ENCODE measurements around the gene TEN1. TPM values are rescaled to one million over a fixed set of nuclear protein-coding genes. Genes with fewer than 3 reads are reported as not detected.

The TEN1 gene, protein sequence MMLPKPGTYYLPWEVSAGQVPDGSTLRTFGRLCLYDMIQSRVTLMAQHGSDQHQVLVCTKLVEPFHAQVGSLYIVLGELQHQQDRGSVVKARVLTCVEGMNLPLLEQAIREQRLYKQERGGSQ
- 10 to 100 TPM; 13.3 to 16.9 TPM for total RNA-seq

DNA sequence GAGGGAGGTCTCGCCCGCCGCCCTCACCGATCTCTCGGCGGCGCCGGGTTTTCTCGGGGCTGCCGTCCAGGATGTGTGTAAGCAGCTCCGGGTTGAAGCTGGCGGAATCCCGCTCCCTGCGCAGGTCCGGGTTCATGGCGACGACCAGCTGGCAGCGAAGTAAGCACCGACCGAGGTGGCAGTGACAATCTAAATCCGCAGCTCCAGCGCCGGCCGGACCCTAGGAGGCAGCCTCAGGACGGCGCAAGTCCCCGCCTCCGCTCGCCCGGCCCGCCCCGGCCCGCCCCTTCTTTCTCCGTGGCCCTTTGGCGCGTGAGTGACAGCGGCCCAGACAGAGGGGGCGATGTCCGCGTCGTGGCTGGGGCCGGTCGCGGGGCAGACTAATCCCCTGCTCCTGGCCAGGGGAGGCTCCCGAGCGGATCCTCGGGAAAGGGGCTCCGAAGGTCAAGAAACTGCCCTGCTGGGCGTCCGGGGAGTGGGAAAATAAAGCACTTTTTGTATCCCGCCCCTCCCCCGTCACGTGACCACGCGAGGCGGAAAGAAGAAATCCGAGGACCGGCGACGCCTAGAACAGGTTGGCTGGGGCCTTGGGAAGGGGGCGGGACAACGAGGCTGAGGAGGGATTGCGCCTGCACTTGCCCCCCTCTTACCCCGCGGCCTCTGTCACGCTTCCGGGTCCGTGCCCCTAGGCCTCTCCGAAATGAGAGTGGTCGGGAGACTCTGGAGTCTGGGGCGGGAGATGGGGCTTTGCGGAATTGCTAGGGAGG is at the start of gene TEN1, which contains the start of gene ACOX1:
TEN1 (plus strand) TSS at position 303 of the 767 bp plus-strand sequence. CDS start 6,953 bp downstream, outside the sequence.
ACOX1 (minus strand) TSS at position 229 of the 767 bp plus-strand sequence; CDS start at position 136, 93 bp downstream.

DNA sequence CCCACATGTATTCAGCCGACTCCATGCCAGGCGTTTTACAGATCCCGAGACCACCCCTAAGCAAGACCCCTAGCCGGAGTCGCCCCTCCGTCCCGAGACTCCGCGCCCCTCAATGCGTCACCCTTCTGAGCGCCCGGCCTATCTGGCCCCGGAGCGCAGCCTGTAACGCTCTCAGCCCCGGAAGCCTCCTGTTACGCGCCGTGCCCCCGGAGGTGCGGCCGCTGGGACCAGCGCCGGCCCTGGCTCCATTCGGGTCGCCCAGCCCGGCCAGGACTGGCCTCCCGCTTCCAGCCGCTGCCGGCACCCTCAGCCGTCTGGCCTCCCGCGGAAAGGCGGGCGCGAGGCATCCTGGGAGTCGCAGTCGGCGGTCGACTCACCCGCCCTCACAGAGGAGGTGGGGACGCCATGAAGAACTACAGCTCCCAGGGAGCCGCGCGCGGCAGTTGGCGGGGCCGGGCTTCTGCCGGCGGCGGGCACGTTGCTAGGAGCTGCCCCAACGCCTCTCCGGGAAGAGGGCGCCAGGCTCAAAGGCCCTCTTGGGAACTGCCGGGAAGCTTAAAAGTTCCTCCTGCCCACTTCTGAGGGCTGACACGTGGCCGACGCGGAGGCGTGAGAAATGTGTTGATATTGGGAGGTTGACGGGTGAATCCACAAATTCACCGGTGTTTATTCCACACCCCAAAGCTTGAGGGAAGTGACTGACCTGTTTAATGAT is 38.2 kb upstream of the TEN1 start, which contains the start of gene FBF1:
FBF1 (minus strand) TSS at position 316 of the 715 bp plus-strand sequence. CDS start 2,893 bp downstream, outside the sequence.

DNA sequence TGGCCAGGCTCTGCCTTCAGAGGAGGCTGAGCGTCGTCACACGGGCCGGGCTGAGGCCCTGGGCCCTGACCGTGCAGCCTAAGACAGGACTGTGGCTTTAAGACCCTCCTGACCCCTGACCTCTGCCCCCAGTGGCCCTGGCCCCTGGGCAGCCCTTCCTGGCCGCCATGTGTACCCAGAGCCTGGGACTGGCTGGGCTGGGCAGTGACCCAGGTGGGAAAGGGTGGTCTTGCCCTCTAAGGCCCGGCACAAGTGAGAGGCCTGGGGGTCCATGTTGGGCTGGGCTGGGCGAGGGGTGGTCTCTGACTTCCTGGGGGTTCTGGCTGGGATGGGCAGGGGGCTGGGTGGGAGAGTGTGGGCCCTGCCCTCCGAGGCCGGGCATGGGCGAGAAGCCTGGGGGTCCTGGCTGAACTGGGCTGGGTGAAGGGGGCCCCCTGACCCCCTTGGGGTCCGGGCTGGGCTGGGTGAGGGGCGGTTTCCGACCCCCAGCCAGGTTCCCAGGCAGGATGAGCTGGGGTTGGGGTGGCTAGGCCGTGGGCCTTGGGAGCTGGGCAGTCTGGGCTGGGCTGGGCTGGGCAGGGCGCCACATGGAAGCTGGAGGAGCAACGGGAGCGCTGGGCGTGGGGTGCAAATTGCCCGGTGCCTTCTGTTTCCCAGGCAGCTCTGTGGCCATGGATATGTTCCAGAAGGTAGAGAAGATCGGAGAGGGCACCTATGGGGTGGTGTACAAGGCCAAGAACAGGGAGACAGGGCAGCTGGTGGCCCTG is 21.9 kb downstream of the TEN1 start, which contains the start of gene CDK3:
CDK3 (plus strand) TSS at position 101 of the 767 bp plus-strand sequence; CDS start at position 672, 571 bp downstream.

DNA sequence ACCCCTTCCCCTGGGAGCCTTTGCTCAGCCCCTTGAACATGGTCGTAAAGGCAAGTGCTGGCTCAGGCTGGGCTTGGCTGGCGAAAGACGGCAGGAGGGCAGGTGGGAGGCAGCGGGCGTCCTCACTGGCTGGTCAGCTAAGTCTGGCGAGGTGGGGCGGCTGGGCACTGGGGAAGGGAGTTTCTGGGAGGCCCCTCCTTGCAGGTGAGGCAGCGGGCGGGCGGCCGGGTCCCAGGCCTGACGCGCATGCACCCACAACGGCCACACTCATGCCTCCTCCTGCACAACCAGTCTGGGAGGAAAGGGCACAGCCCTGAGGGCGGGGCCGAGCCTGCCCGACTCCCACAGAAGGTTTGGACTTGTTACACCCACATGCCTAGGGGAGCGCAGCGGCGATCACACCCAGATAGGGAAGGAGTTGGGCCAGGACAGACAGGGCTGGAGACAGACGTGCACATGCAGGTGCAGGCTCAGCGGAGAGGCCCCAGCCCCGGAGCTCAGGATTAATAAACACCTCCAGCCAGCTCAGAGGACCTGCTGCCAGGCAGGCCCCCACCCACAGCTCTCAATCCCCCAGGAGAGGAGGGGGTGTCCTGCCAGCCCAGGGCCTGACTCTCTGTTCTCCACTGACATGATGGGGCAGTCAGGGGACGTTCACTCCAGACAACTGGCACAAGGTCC is 48.3 kb downstream of the TEN1 start, which contains the start of gene EVPL:
EVPL (minus strand) TSS at position 148 of the 681 bp plus-strand sequence; CDS start at position 40, 108 bp downstream.

Other genes with a start within 250 kb of the TEN1 start
- 10 to 100 TPM; 48.9 to 77.9 TPM for gene GALK1, start 214.0 kb upstream of the TEN1 start, total RNA-seq
- gene UNK, start 194.4 kb upstream of the TEN1 start, total RNA-seq = 10 to 100 TPM; 27.9 to 31.6 TPM
- 1 to 10 TPM in 1 of 2 donors, under 1 TPM in 1; 1.00 to 1.4 TPM for gene UNC13D, start 134.8 kb upstream of the TEN1 start, total RNA-seq
- 10 to 100 TPM; 53.0 to 54.9 TPM for gene WBP2, start 123.9 kb upstream of the TEN1 start, total RNA-seq
- 10 to 100 TPM; 26.3 to 38.5 TPM for gene TRIM47, start 100.7 kb upstream of the TEN1 start, total RNA-seq
- gene TRIM65, start 82.3 kb upstream of the TEN1 start, total RNA-seq = 10 to 100 TPM; 17.9 to 18.6 TPM
- gene MRPL38, start 74.4 kb upstream of the TEN1 start, total RNA-seq = 10 to 100 TPM; 42.7 to 66.3 TPM
- gene FBF1, start 38.2 kb upstream of the TEN1 start, total RNA-seq = 10 to 100 TPM; 12.0 to 12.7 TPM
- 10 to 100 TPM; 44.0 to 55.3 TPM for gene ACOX1, start 74 bp upstream of the TEN1 start, total RNA-seq
- gene CDK3, start 21.6 kb downstream of the TEN1 start, total RNA-seq = 1 to 10 TPM in 1 of 2 donors, not detected in 1; 1.4 TPM
- under 1 TPM in 1 of 2 donors, not detected in 1; under 0.01 TPM for gene EVPL, start 48.1 kb downstream of the TEN1 start, total RNA-seq
- 10 to 100 TPM; 18.6 to 27.3 TPM for gene SRP68, start 93.3 kb downstream of the TEN1 start, total RNA-seq
- gene GALR2, start 95.5 kb downstream of the TEN1 start, total RNA-seq = not detected
- not detected for gene ZACN, start 99.9 kb downstream of the TEN1 start, total RNA-seq
- gene EXOC7, start 124.5 kb downstream of the TEN1 start, total RNA-seq = 10 to 100 TPM; 76.9 to 93.9 TPM
- not detected for gene FOXJ1, start 162.0 kb downstream of the TEN1 start, total RNA-seq